ENCODE data around the gene FBXO8. TPM values are rescaled to one million over a fixed set of nuclear protein-coding genes. Genes with fewer than 3 reads are reported as not detected.
A peak's percentile ranks its signal among the peaks of the same experiment; 100 is the strongest.

The FBXO8 gene
- polyA plus RNA-seq, 1 of the 3 experiments (the other 2 are of a cell fraction), result 16.0 TPM

- Histone ChIP-seq H3K4me1 (ENCODE audit: control insufficient read depth in 1 of 2, insufficient read depth in 2 of 2, low read depth in 1 of 2, low read length in 1 of 2) (no peaks in the 10 kb centered on the region; a peak in 1 of 4 replicates), H3K36me3 (replicated peaks in 1 of 2; ENCODE audit: control insufficient read depth in 1 of 2, insufficient read depth in 2 of 2, low read length in 1 of 2) (no peaks in the 10 kb centered on the region), H3K4me2 (no peak overlapping the region), H3K79me2 (ENCODE audit: insufficient read depth) (no peaks in the 10 kb centered on the region), H3K27ac (ENCODE audit: low read depth in 2 of 2, low read length in 1 of 2) (no peak overlapping the region; a peak in 1 of 4 replicates), H3F3A (replicated peaks; ENCODE audit: insufficient read depth) (peaks cover 6% of the 10 kb centered on the region), H3K4me3 (ENCODE audit: low read depth in 2 of 2, low read length in 1 of 2) (no peak overlapping the region), H3K9ac (no peak overlapping the region), H3K9me2 (no peaks in the 10 kb centered on the region), H3K27me3 (ENCODE audit: insufficient read depth) (no peaks in the 10 kb centered on the region), H2AFZ (ENCODE audit: low read depth) (no peak overlapping the region), H3K9me3 (no peaks in the 10 kb centered on the region), H4K20me1 (ENCODE audit: insufficient read depth) (no peaks in the 10 kb centered on the region)
- 52% methylated on average over 4 of the region's 4 CpGs for WGBS (ENCODE audit: low lambda C conversion rate)
- DNase-seq, result no peak
- POLR2A ChIA-PET, result no interaction called here
- CTCF ChIA-PET, result no interaction called here
- TF ChIP-seq TEAD4 (IDR thresholded peaks at IDR 0.05; ENCODE audit: borderline replicate concordance, insufficient read depth) (peak; percentile 64; the same call in 1 of the 2 replicates), TCF12 (IDR thresholded peaks at IDR 0.05) (peak; percentile 79), REST (IDR thresholded peaks at IDR 0.05; ENCODE audit: low read depth, low read length) (no peak), FOSL2 (IDR thresholded peaks at IDR 0.05; ENCODE audit: borderline replicate concordance, low read depth) (no peak; the same call in 1 of the 2 replicates), SIN3A (IDR thresholded peaks at IDR 0.05; ENCODE audit: borderline replicate concordance, low read depth, low read length) (no peak), EP300 (IDR thresholded peaks at IDR 0.05; ENCODE audit: borderline replicate concordance in 1 of 2, low read depth in 1 of 2, low read length in 1 of 2) (peak in 1 of 2 experiments; percentile 35; a peak in 1 of 4 replicates), JUND (IDR thresholded peaks at IDR 0.05) (peak; percentile 54; the same call in 1 of the 2 replicates), RCOR1 (IDR thresholded peaks at IDR 0.05; ENCODE audit: low read length) (no peak), IRF3 (IDR thresholded peaks at IDR 0.05; ENCODE audit: low read depth, low read length) (no peak), CHD2 (IDR thresholded peaks at IDR 0.05; ENCODE audit: low read length, partially characterized antibody) (no peak), GABPA (IDR thresholded peaks at IDR 0.05; ENCODE audit: low read depth) (no peak), CTCF (IDR thresholded peaks at IDR 0.05) (no peak), ELF1 (IDR thresholded peaks at IDR 0.05) (no peak), GATA2 (CRISPR knock-in tag; IDR thresholded peaks at IDR 0.05) (no peak), MEF2A (IDR thresholded peaks at IDR 0.05; ENCODE audit: borderline replicate concordance, low read depth) (peak; percentile 26; the same call in 1 of the 2 replicates), NFIC (IDR thresholded peaks at IDR 0.05; ENCODE audit: borderline replicate concordance) (peak; percentile 90), POLR2AphosphoS5 (IDR thresholded peaks at IDR 0.05; ENCODE audit: low read depth, low read length) (peak; percentile 28; the same call in 1 of the 2 replicates), PBX3 (IDR thresholded peaks at IDR 0.05) (peak; percentile 83)
These were observed 49.5 kb upstream of the FBXO8 start for GRCh38 chr4:174332741-174333493.
